CD4-positive, alpha-beta T cell (primary cell): ENCODE measurements around the gene NRXN2. TPM values are rescaled to one million over a fixed set of nuclear protein-coding genes. Genes with fewer than 3 reads are reported as not detected.

Experiments
- ATAC-seq: fragments of 200-7000 bp; cut with Tn5 transposase; one replicate; pipeline ENCODE4 v1.10.0; 2022; ENCODE audit warnings: mild to moderate bottlenecking; ENCODE audit not compliant: poor library complexity
- CTCF ChIA-PET: fragments of 350-600 bp; sonication (Branson Sonifier 250); formaldehyde crosslinking; loops from one replicate; lab custom pipeline; 2021; ENCODE audit warnings: antibody characterized with exemption, inconsistent platforms; lab: Charles Lee
- POLR2A ChIA-PET: fragments of 350-600 bp; sonication (Branson Sonifier 250); formaldehyde crosslinking; loops from one replicate; lab custom pipeline; 2021; ENCODE audit warnings: antibody characterized with exemption, inconsistent platforms; lab: Charles Lee
- DNase-seq, 14 experiments: peaks; one replicate each; pipeline ENCODE4 v3.0.0-alpha.2; 2013 to 2020; ENCODE audit warnings: mixed read lengths in 2 of 14
- H3K27ac ChIP-seq, 2 donors: one replicate each; pipeline versions ENCODE4 v1.5.1 to v1.7.0; 2013; ENCODE audit warnings: low read length in 2 of 2, low read depth in 1 of 2, mild to moderate bottlenecking in 1 of 2
- H3K27me3 ChIP-seq, 2 experiments: 1 replicate in 1 of 2; 2 replicates in 1 of 2; pipeline versions ENCODE4 v1.6.1 to v1.7.0; 2013; ENCODE audit warnings: low read length in 2 of 2, control low read depth in 1 of 2, mild to moderate bottlenecking in 1 of 2, moderate library complexity in 1 of 2; ENCODE audit not compliant: insufficient read depth in 2 of 2, control insufficient read depth in 1 of 2
- H3K36me3 ChIP-seq: one replicate; pipeline ENCODE4 v1.6.1; 2013; ENCODE audit warnings: low read length, control low read depth; ENCODE audit not compliant: insufficient read depth
- H3K4me1 ChIP-seq: one replicate; pipeline ENCODE4 v1.6.1; 2013; ENCODE audit warnings: low read length, control low read depth; ENCODE audit not compliant: insufficient read depth
- H3K4me3 ChIP-seq: one replicate; pipeline ENCODE4 v1.5.1; 2013; ENCODE audit warnings: mild to moderate bottlenecking, low read length, moderate library complexity
- H3K9me3 ChIP-seq, 2 experiments: 1 replicate in 1 of 2; 2 replicates in 1 of 2; pipeline versions ENCODE4 v1.6.1 to v1.7.0; 2013; ENCODE audit warnings: low read length in 2 of 2, mild to moderate bottlenecking in 2 of 2, control low read depth in 1 of 2, moderate library complexity in 1 of 2; ENCODE audit not compliant: control insufficient read depth in 1 of 2, insufficient read depth in 1 of 2
- H3K27ac Mint-ChIP-seq: one replicate; pipeline ENCODE4 v1.8.0; 2020; ENCODE audit warnings: mixed read lengths
- H3K27me3 Mint-ChIP-seq: one replicate; pipeline ENCODE4 v1.8.0; 2021; ENCODE audit warnings: mixed read lengths
- H3K36me3 Mint-ChIP-seq: one replicate; pipeline ENCODE4 v1.8.0; 2021; ENCODE audit warnings: low read depth, mixed read lengths
- H3K4me1 Mint-ChIP-seq: one replicate; pipeline ENCODE4 v1.8.0; 2021; ENCODE audit warnings: low read depth, mixed read lengths
- H3K4me3 Mint-ChIP-seq: one replicate; pipeline ENCODE4 v1.8.0; 2020; ENCODE audit warnings: mild to moderate bottlenecking, mixed read lengths
- H3K9me3 Mint-ChIP-seq: one replicate; pipeline ENCODE4 v1.8.0; 2020; ENCODE audit warnings: mixed read lengths
- intact Hi-C, 2 experiments: fragments of 100-400 bp; cut with DNase I in 1 of 2; cut with micrococcal nuclease in 1 of 2; formaldehyde crosslinking; loops; one replicate each; pipeline versions ENCODE4 v1.15.1 to v1.9.0; 2023 to 2025; cut with DNase I, micrococcal nuclease
- total RNA-seq, 174 experiments: library from RNA in 2 of 174; stranded (reverse) in 2 of 174; gene quantifications; one replicate each; pipeline ENCODE4 v1.2.3 and lab custom pipeline; 2021 to 2026
- TF ChIP-seq, protein P1 (sequence below): fragments of 200-600 bp; IDR thresholded peaks from one replicate; pipeline ENCODE4 v1.8.0; 2022; ENCODE audit warnings: antibody characterized with exemption, mild to moderate bottlenecking

NRXN2 gene
- total RNA-seq, 2 experiments from 2014 or later = 0.05 to 0.31 TPM

GRCh38 chr11:64759131-64759721 is 36.2 kb upstream of the NRXN2 start:
- intact Hi-C loops = no loop called here
- Mint-ChIP-seq H3K4me1 (peaks cover 51% of the 10 kb centered on the region), H3K4me3 (peak overlapping the region; percentile 15), H3K27ac (peak overlapping the region; percentile 85), H3K27me3 (no peaks in the 10 kb centered on the region), H3K9me3 (no peaks in the 10 kb centered on the region), H3K36me3 (peaks cover 34% of the 10 kb centered on the region)
- Histone ChIP-seq H3K4me3 (no peak overlapping the region), H3K27ac (no peak overlapping the region), H3K36me3 (peaks cover 40% of the 10 kb centered on the region), H3K4me1 (peaks cover 79% of the 10 kb centered on the region), H3K27me3 (no peaks in the 10 kb centered on the region), H3K9me3 (no peaks in the 10 kb centered on the region)
- ChIA-PET POLR2A (interaction anchor here (1.0 to 15.0 kb wide), 4 partner anchors 13 to 25 kb away, joined by 3 to 634 read pairs (median 184); partner anchors contain the start of genes RASGRP2 and SF1), CTCF (interaction anchor here (5.9 kb wide), 1 partner anchor 15 kb away, joined by 45 read pairs; the partner anchor contains the start of gene RASGRP2)
- ATAC-seq (no peak), DNase-seq (peak in 1 of 14 experiments; percentile 39)
- TF ChIP-seq, protein P1, sequence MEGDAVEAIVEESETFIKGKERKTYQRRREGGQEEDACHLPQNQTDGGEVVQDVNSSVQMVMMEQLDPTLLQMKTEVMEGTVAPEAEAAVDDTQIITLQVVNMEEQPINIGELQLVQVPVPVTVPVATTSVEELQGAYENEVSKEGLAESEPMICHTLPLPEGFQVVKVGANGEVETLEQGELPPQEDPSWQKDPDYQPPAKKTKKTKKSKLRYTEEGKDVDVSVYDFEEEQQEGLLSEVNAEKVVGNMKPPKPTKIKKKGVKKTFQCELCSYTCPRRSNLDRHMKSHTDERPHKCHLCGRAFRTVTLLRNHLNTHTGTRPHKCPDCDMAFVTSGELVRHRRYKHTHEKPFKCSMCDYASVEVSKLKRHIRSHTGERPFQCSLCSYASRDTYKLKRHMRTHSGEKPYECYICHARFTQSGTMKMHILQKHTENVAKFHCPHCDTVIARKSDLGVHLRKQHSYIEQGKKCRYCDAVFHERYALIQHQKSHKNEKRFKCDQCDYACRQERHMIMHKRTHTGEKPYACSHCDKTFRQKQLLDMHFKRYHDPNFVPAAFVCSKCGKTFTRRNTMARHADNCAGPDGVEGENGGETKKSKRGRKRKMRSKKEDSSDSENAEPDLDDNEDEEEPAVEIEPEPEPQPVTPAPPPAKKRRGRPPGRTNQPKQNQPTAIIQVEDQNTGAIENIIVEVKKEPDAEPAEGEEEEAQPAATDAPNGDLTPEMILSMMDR = no peak

DNA sequence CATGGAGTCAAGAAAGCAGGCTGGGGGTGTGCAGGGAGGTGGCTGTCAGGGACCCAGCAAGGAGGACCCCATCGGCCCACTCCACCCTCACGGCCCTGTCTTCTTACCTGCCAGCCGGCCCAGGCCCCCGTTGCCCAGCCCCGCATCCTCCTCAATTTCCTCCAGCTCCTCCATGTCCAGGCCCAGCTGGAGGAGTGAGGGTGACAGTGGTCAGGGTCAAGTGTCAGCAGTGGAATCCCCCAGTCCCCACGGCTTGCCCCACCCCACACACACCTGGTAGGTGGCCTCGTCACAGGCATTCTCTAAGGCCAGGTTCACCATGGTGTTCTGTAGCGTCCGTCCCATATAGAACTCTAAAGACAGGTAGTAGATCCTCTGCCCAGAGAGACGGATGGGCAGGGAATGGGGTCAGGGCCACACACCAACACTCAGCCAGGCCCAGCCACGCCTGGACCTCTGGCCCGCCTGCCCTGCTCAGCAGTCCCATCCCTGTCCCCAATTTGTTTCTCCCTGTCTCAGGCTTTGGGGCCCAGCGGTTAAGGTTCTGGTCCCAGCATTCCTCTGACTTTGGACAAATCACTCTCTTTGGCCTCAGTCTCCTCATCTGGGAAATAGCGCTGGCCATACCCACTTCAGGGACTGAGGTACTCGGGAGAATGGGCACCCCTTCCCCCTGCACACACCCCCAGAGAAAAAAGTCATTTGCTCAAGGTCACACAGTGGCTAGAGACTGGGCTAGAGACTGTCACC is 35.5 kb upstream of the NRXN2 start:
- POLR2A ChIA-PET = interaction anchor here (1.3 to 15.0 kb wide), 3 partner anchors 12 to 20 kb away, joined by 3 to 634 read pairs (median 363); partner anchors contain the start of genes RASGRP2 and SF1
- Histone ChIP-seq H3K9me3 (no peaks in the 10 kb centered on the region), H3K36me3 (peaks cover 35% of the 10 kb centered on the region), H3K27ac (no peak overlapping the region), H3K27me3 (no peaks in the 10 kb centered on the region), H3K4me3 (no peak overlapping the region), H3K4me1 (peaks cover 72% of the 10 kb centered on the region)
- peaks cover 30% of the 10 kb centered on the region for H3K36me3 Mint-ChIP-seq
- intact Hi-C loops = no loop called here
- H3K9me3 Mint-ChIP-seq = no peaks in the 10 kb centered on the region
- H3K27me3 Mint-ChIP-seq = no peaks in the 10 kb centered on the region
- H3K4me3 Mint-ChIP-seq = no peak overlapping the region
- H3K4me1 Mint-ChIP-seq = peaks cover 44% of the 10 kb centered on the region
- H3K27ac Mint-ChIP-seq = peak overlapping the region; percentile 85
- CTCF ChIA-PET = interaction anchor here (5.9 kb wide), 1 partner anchor 15 kb away, joined by 45 read pairs; the partner anchor contains the start of gene RASGRP2
- ATAC-seq = no peak
- DNase-seq = peak in 1 of 14 experiments; percentile 38
- TF ChIP-seq, protein P1 = no peak

DNA sequence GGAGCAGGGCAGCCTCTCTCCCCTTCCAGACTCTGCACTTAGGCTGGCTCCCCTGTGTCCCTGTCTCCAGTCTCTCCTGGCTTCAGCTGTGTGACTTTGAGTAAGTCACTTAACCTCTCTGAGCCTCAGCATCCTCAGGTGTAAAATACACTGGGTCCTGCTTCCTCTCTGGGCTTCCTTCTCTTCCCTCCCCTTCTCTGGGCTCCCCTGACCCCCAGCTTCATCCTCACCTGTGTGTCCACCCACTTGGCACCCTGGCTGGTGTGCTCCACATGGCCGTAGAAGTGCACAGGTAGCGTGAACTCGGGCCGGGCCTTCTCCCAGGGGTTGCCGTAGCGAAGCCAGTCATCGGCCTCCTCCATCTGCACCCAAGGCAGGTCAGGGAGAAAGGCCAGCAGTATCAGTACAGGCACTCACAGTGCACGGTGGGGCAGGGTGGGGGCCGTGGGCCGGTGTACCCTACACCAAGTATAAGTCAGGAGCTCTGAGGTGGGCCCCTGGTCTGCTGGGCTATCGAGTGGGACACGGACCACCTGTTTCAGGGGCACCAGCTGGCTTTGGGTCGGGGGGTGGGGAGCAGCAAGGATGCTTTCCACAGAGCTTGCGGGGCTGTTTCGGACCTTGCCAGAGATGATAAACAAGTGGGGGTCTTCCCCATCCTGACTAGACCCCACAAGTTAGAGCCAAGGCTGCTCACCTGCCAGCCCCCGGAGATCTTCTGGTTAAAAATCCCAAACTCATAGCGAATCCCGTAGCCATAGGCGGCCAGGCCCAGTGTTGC is 34.7 kb upstream of the NRXN2 start:
- Histone ChIP-seq H3K9me3 (no peaks in the 10 kb centered on the region), H3K4me1 (peaks cover 66% of the 10 kb centered on the region), H3K27ac (no peak overlapping the region), H3K4me3 (no peak overlapping the region), H3K27me3 (no peaks in the 10 kb centered on the region), H3K36me3 (peaks cover 34% of the 10 kb centered on the region)
- no peak overlapping the region for H3K4me3 Mint-ChIP-seq
- no peak for ATAC-seq
- no peaks in the 10 kb centered on the region for H3K27me3 Mint-ChIP-seq
- TF ChIP-seq, protein P1 = no peak
- intact Hi-C loops = no loop called here
- H3K36me3 Mint-ChIP-seq = peaks cover 28% of the 10 kb centered on the region
- peak in 1 of 14 experiments; percentile 36 for DNase-seq
- CTCF ChIA-PET = no interaction called here
- peaks cover 41% of the 10 kb centered on the region for H3K4me1 Mint-ChIP-seq
- POLR2A ChIA-PET = interaction anchor here (1.3 to 15.0 kb wide), 2 partner anchors 11 to 21 kb away, joined by 3 to 634 read pairs; partner anchors contain the start of genes RASGRP2 and SF1
- H3K27ac Mint-ChIP-seq = no peak overlapping the region
- no peaks in the 10 kb centered on the region for H3K9me3 Mint-ChIP-seq
